Transverse colon (tissue), 4 donors: ENCODE results near the gene CORO1A. TPM values are rescaled to one million over a fixed set of nuclear protein-coding genes. Genes with fewer than 3 reads are reported as not detected.
"Not testable (repeated sequence)": the region's sequence is repeated elsewhere in the genome, so short reads cannot be mapped to it uniquely, and the experiment has no call there.

Experiments
- DNase-seq: peaks from one replicate; pipeline ENCODE4 v3.0.0-alpha.2; 2019
- H3K27ac ChIP-seq, 4 donors: fragments of 200-600 bp; sonication (generic); 2 replicates each; pipeline ENCODE4 v1.5.1; 2016 to 2018; ENCODE audit warnings: inconsistent platforms in 4 of 4
- H3K27me3 ChIP-seq: fragments of 200-600 bp; sonication (generic); 2 replicates; pipeline ENCODE4 v1.5.1; 2017; ENCODE audit warnings: inconsistent platforms
- H3K36me3 ChIP-seq, 4 donors: fragments of 200-600 bp; sonication (generic); 2 replicates each; pipeline ENCODE4 v1.5.1; 2017 to 2019; ENCODE audit warnings: inconsistent platforms in 4 of 4
- H3K4me1 ChIP-seq, 4 donors: fragments of 200-600 bp; sonication (generic); 2 replicates each; pipeline ENCODE4 v1.5.1; 2017 to 2020; ENCODE audit warnings: inconsistent platforms in 4 of 4
- H3K4me3 ChIP-seq, 4 donors: fragments of 200-600 bp; sonication (generic); 1 replicate in 1 of 4; 2 replicates in 3 of 4; pipeline versions ENCODE4 v1.5.1 to v1.6.1; 2017 to 2019; ENCODE audit warnings: inconsistent platforms in 4 of 4
- H3K9me3 ChIP-seq, 2 donors: fragments of 200-600 bp; sonication (generic); 2 replicates each; pipeline ENCODE4 v1.5.1; 2017 to 2019; ENCODE audit warnings: inconsistent platforms in 2 of 2
- CTCF ChIP-seq, 5 experiments: fragments of 200-600 bp in 3 of 5; fragments of 450-650 bp in 2 of 5; sonication (generic) in 3 of 5; IDR thresholded peaks; 1 replicate in 2 of 5; 2 replicates in 3 of 5; pipeline ENCODE4 v1.5.1; 2016 to 2017; ENCODE audit warnings: antibody characterized with exemption in 5 of 5, inconsistent platforms in 3 of 5, mild to moderate bottlenecking in 2 of 5, moderate library complexity in 1 of 5
- EP300 ChIP-seq: sonication (generic); formaldehyde crosslinking; IDR thresholded peaks from one replicate; pipeline ENCODE4 v1.6.1; 2017; ENCODE audit warnings: antibody characterized with exemption, low read depth
- POLR2A ChIP-seq: fragments of 450-650 bp; IDR thresholded peaks from one replicate; pipeline ENCODE4 v1.6.1; 2016; ENCODE audit warnings: antibody characterized with exemption, mild to moderate bottlenecking, moderate library complexity
- POLR2AphosphoS5 ChIP-seq, 3 donors: sonication (generic); formaldehyde crosslinking; IDR thresholded peaks; one replicate each; pipeline ENCODE4 v1.6.1; 2016; ENCODE audit warnings: antibody characterized with exemption in 3 of 3
- WGBS, 2 donors: methylation state at CpG; one replicate each; pipeline ENCODE4 v1.1.5; 2018; ENCODE audit warnings: low coverage in 1 of 2; 5-methylcytosine and 5-hydroxymethylcytosine counted together
- in situ Hi-C, 4 donors: fragments of 200-750 bp; cut with MboI; loops; one replicate each; pipeline versions ENCODE4 v1.15.0 to v1.15.1; 2017; ENCODE audit warnings: low sequenced_read_pairs in 3 of 4, low pct_ligation_motif_present in 1 of 4, low pct_unique_long_range_greater_than_20kb in 1 of 4
- intact Hi-C: fragments of 100-400 bp; cut with DNase I; formaldehyde crosslinking; loops from one replicate; pipeline ENCODE4 v1.15.1; 2023; ENCODE audit warnings: low total_unique reads
- total RNA-seq, 4 donors: library from RNA; depleted of rRNA; stranded (reverse); fragments of >200 nt; gene quantifications; one replicate each; pipeline ENCODE4 v1.1.0, GENCODE V29; 2016

The CORO1A gene
- total RNA-seq, 4 donors from 2014 or later: 5.6 to 30.2 (median 24.0) TPM

GRCh38 chr16:30173054-30173453 lies 10.3 kb upstream of the CORO1A start:
- no peak overlapping the region for H3K4me3 ChIP-seq
- no peaks in the 10 kb centered on the region for H3K36me3 ChIP-seq
- intact Hi-C loops (no loop called here), in situ Hi-C loops (loop anchor here in 1 of 4 donors (25.0 kb wide), 1 partner anchor 511 kb away; the partner anchor contains the start of gene SPN)
- TF ChIP-seq EP300: no peak
- no peak for TF ChIP-seq POLR2A
- H3K4me1 ChIP-seq: no peaks in the 10 kb centered on the region
- no peaks in the 10 kb centered on the region for H3K27me3 ChIP-seq
- H3K9me3 ChIP-seq: no peaks in the 10 kb centered on the region
- no peak for DNase-seq
- WGBS, 2 donors: 85% methylated on average over 7 of the region's 7 CpGs
- no peak overlapping the region for H3K27ac ChIP-seq

- H3K4me1 ChIP-seq, H3K36me3 ChIP-seq, H3K27me3 ChIP-seq, DNase-seq, H3K9me3 ChIP-seq, H3K4me3 ChIP-seq, intact Hi-C loops, in situ Hi-C loops, H3K27ac ChIP-seq: not testable (repeated sequence)
- 77% methylated on average over 6 of the region's 6 CpGs; no CpG with 5 or more reads in 1 of the 2 donors for WGBS, 2 donors
Observed at GRCh38 chr16:30176876-30177275, 6.5 kb upstream of the CORO1A start.

- TF ChIP-seq POLR2A (no peak), EP300 (no peak), CTCF (IDR thresholded peaks at IDR 0.05) (no peak), POLR2AphosphoS5 (IDR thresholded peaks at IDR 0.05) (no peak)
- 88 to 96% methylated on average over 4 of the region's 4 CpGs for WGBS, 2 donors
- no peaks in the 10 kb centered on the region for H3K27me3 ChIP-seq
- H3K4me1 ChIP-seq: peaks cover 3 to 19% (median 12%) of the 10 kb centered on the region in 4 donors
- no peaks in the 10 kb centered on the region for H3K9me3 ChIP-seq
- intact Hi-C loops (no loop called here), in situ Hi-C loops (no loop called here)
- H3K4me3 ChIP-seq: no peak overlapping the region
- H3K27ac ChIP-seq: no peak overlapping the region
- H3K36me3 ChIP-seq: no peaks in the 10 kb centered on the region
- no peak for DNase-seq
Observed at GRCh38 chr16:30179195-30179594, 4.2 kb upstream of the CORO1A start.

- no peak overlapping the region for H3K27ac ChIP-seq
- no peaks in the 10 kb centered on the region for H3K27me3 ChIP-seq
- intact Hi-C loops: loop anchor here (10.0 kb wide), 1 partner anchor 65 kb away; the partner anchor contains the start of gene GDPD3
- H3K9me3 ChIP-seq: no peaks in the 10 kb centered on the region
- no peak overlapping the region for H3K4me3 ChIP-seq
- H3K36me3 ChIP-seq: no peaks in the 10 kb centered on the region
- in situ Hi-C loops: no loop called here
- no peak for TF ChIP-seq CTCF (IDR thresholded peaks at IDR 0.05)
- no peak for TF ChIP-seq EP300
- no peak for TF ChIP-seq POLR2AphosphoS5 (IDR thresholded peaks at IDR 0.05)
- no peak for TF ChIP-seq POLR2A
- 89 to 97% methylated on average over 3 to 9 of the region's 9 CpGs for WGBS, 2 donors
- peaks cover 3 to 23% (median 14%) of the 10 kb centered on the region in 4 donors for H3K4me1 ChIP-seq
- DNase-seq: no peak
Observed at GRCh38 chr16:30179931-30180330, 3.5 kb upstream of the CORO1A start.

- no peaks in the 10 kb centered on the region for H3K36me3 ChIP-seq
- no peak for DNase-seq
- H3K4me1 ChIP-seq: peaks cover 3 to 23% (median 14%) of the 10 kb centered on the region in 4 donors
- no peaks in the 10 kb centered on the region for H3K27me3 ChIP-seq
- TF ChIP-seq POLR2AphosphoS5 (IDR thresholded peaks at IDR 0.05) (no peak), POLR2A (no peak), CTCF (IDR thresholded peaks at IDR 0.05) (no peak), EP300 (no peak)
- WGBS, 2 donors: 81% methylated on average over 3 of the region's 3 CpGs; no CpG with 5 or more reads in 1 of the 2 donors
- H3K9me3 ChIP-seq: no peaks in the 10 kb centered on the region
- H3K27ac ChIP-seq: no peak overlapping the region
- in situ Hi-C loops: no loop called here
- intact Hi-C loops: loop anchor here (10.0 kb wide), 1 partner anchor 66 kb away; the partner anchor contains the start of gene GDPD3
- no peak overlapping the region for H3K4me3 ChIP-seq
Observed at GRCh38 chr16:30180741-30181140, 2.7 kb upstream of the CORO1A start.
